GM18498 (cell line): ENCODE data around the gene CUX1.
"Not testable (repeated sequence)": the region's sequence is repeated elsewhere in the genome, so short reads cannot be mapped to it uniquely, and the experiment has no call there.

ENCODE experiments used
- ATAC-seq: cut with Tn5 transposase; IDR thresholded peaks from one replicate; pipeline ENCODE4 v1.9.1; 2021; ENCODE audit warnings: mild to moderate bottlenecking, moderate library complexity; ENCODE audit not compliant: unreplicated experiment

CUX1 gene

DNA sequence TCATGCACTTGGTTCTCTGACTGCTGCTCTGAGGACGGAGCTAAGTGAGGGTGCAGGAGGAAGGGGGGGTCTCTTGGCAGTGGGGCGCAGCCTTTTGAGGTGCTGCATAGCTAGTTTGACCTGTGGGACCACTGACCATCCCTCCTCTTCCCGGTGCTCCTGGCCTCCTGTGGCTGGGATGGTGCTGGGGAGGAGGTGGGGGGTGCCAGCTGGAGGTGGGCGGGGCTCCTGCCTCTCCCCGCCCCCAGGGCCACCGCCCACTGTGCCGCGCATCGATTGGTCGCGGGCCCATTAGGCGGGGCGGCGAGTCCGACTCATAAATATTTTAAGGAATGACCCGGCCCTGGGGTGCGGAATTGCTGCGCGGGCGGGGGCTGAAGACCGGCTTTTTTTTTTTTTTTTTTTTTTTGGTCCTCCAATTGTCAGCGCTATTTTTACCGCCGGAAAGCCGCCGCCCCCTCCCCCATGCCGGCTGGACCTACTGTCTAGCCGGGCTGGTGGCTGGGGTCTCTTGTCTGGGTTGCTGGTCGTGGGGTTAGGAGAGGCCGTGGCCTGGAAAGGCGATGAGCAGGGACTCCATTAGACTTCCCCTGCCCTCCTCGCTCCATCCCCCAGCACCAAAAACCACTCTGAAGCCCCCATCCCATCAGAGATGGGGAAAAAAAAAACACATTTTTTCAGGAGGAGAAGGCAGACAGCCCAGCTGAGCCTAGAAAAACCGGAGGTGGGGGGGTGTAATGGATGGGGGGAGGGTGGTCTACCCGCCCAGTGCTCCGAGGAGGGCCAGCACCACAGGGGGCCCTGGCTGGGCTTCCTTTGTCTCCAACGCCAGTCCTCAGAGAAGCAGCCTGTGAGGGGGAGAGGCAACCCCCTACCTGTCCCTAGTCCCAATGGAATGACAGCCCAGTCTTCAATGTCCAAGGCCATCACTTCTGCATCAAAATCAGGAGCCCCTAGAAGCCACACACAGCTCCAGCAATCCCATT lies 475.7 kb downstream of the CUX1 start:
- no peak for ATAC-seq

DNA sequence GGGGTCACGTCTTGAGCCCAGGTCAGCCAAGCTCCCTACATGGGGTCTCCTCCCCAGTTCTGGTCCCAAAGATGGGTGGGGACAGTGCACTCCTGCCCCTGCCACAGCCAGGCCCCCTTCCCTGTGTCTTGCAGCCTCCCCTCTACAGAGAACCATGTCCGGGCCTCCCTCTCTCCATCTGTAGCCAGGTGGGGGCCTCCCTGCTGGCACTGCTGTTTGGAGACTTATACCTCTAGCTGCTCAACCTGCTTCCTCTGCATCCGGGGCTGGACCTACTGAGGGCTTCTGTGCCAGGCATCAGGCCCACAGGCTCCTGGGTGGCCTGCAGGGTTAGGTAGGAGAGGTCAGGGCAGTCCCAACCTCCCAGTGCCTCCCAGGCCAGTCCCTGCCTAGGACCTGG lies 477.2 kb downstream of the CUX1 start:
- ATAC-seq = no peak

DNA sequence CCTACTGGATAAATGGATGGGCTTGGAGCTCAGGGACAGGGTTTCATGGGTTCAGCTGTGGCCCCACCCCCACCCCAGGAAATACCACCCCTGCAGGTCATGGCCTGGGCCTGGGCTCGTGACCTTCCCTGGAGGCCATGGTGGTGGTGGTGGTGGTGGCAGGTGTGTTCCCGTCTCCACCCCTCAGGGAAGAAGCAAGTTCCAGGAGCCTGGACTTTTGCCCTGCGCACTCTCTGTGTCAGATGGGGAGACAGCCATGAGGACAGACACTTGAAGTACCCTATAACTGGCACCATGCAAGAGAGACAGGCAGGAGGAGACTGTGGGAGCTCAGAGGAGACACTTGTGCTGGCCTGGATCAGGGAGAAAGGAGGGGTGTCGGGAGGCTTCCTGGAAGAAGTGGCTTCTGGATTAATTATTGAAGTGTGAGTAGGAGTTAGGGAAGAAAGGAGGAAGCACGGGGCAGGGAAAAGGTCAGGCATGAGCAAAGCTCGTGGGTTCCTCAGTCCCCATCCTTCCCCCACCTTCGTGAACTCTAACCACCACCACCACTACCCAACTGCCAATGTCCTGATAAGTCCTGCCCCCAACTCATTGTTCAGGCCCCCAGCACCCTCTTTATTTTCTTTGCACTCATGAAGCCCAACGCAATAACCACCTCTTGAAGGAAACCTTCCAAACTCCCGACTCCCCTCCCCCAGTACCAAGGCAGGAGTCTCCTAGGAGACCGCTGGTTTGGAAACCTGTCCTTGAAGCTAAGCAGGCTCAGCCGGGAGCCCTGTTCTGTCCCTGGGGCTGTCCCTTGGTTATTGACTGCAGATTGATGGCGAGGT lies 478.1 kb downstream of the CUX1 start:
- ATAC-seq = no peak

DNA sequence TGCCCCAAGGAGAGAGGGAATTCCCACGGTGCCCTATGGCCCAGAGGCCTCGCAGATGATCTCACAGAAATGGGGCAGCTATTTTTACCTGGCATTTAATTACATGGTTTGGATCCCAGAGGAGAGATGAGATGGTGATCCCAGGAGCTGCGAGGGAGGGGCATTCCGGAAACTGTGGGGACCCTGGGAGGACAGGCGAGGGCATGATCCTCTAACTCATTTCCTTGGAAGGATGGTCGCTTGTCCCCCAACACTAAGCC lies 478.7 kb downstream of the CUX1 start:
- no peak for ATAC-seq

DNA sequence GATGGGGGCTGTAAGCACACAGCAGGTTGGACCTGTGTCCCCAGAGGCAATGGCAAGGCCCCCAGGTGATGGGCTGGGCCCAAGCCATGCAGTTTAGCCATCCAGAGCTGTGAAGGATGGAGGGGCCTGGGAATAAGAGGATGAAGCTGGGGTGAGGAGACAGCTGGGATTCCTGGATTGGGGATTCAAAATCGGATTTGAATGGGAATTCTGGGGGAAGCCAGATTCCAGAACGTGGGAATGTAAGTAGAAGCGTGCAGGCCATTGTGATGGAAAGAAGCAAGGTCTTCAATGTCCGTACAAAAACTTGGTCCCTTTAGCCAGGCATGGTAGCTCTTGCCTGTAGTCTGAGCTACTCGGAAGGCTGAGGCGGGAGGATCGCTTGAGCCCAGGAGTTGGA lies 479.1 kb downstream of the CUX1 start:
- ATAC-seq = no peak

DNA sequence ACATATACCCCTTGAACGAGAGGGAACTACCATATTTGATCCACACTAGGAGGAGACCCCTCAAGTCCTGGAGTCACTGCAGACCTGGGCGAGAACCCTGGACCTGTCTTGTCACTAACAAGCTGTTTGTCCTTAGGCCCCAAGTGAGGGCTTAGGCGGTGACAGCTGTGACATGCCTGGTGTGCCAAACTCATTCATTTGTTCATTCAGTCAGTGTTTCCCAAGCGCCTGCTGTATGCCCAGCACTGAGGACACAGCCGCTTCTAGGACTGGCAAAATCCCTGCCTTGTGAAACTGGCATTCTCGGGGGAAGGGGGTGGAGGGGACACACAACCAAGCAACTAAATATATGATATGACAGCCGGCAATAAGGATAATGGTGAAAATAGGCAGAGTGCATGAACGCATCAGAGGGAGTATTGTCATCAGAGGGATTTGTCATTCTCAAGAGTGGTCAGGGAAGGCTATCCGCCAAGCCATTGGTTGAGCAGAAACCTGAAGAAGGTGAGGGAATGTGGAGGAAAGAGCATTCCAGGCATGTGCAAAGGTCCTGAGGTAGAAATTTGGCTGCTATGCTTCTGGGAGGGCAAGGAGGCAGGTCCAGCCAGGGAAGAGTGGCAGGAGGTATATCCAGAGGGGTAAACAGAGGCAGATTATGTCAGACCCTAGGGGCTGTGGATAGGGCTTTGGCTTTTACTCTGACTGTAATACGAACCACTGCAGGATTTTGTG lies 480.2 kb downstream of the CUX1 start:
- no peak for ATAC-seq

DNA sequence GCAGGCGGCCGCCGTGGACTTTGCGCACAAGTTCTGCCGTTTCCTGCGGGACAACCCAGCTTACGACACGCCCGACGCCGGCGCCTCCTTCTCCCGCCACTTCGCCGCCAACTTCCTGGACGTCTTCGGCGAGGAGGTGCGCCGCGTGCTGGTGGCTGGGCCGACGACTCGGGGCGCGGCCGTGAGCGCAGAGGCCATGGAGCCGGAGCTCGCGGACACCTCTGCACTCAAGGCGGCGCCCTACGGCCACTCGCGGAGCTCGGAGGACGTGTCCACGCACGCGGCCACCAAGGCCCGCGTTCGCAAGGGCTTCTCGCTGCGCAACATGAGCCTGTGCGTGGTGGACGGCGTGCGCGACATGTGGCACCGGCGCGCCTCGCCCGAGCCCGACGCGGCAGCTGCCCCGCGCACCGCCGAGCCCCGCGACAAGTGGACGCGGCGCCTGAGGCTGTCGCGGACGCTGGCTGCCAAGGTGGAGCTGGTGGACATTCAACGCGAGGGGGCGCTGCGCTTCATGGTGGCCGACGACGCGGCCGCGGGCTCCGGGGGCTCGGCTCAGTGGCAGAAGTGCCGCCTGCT lies 483.3 kb downstream of the CUX1 start:
- ATAC-seq = no peak

DNA sequence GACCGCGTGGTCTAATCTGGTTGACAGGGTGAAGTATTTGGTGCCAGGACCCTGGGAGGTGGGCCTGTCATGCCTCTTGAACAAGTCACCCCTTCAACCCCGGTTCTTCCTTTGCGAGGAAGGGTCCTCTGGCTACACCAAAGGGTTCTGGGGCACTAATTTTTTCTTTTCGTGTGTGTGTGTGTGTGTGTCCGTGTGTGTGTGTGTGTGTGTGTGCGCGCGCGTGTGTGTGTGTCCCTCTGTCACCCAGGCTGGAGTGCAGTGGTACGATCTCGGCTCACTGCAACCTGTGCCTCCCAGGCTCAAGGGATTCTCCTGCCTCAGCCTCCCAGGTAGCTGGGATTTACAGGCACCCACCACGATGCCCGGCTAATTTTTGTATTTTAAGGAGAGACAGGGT lies 483.9 kb downstream of the CUX1 start:
- ATAC-seq = not testable (repeated sequence)

DNA sequence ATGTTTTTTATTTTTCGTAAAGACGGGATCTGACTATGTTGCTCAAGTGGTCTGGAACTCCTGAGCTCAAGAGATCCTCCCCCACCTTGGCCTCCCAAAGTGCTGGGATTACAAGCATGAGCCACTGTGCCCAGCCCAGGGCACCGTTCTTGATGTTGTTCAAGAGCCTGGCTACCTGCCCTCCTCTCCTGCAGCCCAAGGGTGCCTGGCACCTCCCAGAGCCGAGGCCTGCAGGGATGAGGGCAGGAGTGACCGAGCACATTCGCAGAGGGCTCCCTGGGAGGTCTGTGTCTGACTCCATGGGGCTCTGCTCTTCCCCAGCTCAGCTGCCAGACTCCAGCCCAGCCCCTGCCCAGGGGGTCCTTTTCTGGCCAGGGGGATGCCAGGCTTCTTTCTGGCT lies 484.6 kb downstream of the CUX1 start:
- no peak for ATAC-seq

DNA sequence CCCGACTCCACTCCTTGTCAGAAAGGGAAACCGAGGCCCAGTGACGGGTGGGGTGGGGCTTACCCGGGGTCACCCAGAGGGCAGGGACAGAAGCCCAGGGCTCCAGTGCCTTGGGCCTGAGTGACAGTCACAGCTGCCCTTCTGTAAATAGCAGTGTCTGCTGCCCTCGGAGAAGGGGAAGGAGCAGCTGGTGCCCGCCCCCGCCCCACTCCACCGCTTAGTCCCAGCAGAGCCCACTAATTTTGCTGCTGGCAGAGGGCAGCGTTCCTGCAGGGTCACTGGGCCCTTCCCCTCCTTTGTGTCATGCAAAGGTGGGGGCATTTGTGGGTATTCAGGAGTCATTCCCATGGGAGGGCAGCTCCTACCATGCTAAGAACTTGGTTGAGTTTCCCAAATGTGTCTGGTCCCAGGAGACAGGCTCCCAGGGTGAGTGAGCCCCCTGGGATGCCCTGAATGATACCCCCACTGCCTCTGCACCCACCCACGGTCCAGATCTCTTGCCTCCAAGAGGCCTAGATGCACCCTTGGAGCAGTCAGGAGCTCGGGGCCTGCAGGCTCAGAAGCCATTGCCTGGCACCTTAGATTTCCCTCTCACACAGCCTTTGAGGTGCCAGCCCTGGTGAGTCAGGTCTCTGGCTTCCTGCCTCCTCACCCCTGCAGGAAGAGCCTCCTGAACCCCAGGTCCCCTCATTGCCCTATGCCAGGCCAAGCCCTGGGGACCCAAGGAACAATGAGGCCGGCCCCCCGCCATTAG lies 486.4 kb downstream of the CUX1 start:
- no peak for ATAC-seq

DNA sequence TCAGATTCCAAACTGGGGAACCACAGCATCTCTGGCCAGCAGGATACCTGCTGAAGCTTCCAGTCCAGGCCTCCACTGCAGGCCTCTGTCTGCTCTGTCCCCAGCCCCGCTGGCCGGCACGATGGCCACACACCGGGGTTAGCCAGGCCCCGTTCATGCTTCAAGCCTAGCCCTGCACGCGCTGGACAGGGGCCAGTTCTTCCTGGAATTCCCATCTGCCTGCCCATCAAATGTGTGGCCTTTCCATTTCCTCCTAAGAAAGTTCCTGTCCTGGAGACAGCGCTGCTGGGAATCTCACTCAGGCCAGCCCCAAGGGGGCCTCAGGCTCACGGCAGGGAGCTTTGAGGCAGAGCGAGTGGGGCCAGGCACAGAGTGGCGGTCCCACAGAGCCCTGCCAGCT lies 487.2 kb downstream of the CUX1 start:
- ATAC-seq = no peak

DNA sequence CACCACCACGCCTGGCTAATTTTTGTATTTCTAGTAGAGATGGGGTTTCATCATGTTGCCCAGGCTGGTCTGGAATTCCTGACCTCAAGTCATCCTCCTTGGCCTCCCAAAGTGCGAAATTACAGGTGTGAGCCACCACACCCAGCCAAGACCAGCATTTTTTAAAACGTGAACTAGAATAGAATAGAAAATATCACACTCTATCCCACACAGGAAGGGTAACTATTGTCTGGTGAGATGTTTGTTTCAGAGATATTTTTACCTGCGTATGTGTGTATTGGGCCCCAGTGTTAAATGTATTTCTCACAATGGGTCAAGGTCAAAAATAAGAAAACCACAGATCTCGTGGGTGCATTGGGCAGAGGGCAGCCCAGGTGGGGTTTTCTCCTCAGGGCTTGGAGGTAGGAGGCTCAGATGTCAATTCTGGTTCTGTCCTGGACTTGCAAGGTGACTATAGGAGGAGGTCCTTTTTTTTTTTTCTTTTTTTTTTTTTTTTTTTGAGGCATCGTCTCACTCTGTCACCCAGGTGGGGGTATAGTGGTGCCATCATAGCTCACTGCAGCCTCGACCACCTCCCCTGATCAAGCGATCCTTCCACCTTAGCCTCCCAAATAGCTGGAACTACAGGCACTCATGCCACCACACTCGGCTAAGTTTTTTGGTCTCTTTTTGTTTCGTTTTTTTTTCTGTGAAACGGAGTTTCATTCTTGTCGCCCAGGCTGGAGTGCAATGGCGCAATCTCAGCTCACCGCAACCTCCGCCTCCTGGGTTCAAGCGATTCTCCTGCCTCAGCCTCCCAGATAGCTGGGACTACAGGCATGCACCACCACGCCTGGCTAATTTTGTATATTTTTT lies 488.2 kb downstream of the CUX1 start:
- ATAC-seq = peak; percentile 61

DNA sequence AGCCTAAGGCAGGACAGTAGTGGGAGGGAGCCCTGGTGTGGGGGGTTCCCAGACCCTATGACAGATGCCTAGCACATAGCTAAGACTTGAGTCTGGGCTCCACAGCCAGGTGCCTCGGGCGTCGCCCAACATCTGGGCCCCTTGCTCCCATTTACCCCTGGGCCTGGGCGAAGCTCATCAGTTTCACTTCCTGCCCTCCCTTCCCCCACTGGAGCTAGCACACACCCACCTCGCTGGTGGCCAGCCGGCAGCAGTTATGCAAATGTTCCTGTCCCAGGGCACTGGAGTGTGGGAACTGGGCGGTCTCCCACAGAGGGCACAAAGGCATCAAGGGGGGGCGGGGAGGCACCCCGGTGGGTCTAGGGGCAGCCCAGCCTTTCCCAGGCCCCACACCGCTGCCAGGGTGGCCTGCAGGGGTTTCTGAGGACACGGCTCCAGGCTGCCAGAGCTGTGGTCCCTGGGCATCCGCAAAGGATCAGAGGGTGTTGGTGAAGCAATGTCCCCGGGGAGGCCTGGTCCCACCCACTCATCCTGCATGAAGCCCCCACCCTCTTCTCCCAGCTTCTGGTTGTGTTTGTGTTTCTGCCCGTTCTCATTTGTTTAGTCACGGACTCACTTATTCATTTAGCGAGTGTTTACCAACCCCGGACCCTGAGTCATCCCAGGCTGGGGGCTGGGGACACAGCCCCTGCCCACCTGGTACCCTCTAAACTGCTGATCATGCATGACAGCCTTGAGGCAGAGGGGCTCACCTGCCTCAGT lies 489.7 kb downstream of the CUX1 start:
- ATAC-seq = peak; percentile 70

DNA sequence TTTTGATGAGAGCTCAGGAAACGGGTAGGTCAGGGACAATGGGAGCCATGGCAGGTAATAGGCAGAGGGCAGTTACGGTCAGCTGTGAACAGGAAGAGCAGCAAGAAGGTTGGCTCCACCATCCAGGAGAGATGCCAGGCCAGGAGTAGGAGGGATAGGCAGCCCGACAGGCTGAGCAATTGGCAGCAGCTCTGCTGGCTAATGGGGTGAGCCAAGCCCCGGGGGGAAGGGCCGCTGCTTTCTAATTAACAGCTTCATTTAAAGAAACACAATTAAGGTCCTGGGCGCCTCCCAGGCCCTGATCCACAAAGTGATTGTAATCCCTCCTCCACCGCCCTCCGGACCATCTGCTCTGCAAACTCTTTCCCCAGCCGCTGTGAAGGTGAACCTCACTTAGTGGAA lies 493.0 kb downstream of the CUX1 start:
- ATAC-seq = no peak

DNA sequence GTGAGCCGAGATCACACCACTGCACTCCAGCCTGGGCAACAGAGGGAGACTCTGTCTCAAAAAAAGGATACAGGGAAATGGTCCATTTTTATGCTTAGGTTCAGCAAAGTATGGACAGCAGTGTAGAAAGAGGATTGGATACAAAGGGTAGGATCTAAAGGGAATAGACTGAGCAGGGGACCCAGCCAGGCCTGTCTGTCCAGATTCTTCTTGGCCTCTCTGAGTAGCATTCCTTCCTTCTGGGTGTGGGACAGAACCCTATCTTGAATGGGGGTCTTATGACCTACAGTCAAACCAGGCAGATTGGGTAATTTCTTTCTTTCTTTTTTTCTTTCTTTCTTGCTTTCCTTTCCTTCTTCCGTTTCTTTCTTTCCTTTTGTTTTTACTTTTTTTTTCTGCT lies 494.9 kb downstream of the CUX1 start:
- ATAC-seq = no peak

DNA sequence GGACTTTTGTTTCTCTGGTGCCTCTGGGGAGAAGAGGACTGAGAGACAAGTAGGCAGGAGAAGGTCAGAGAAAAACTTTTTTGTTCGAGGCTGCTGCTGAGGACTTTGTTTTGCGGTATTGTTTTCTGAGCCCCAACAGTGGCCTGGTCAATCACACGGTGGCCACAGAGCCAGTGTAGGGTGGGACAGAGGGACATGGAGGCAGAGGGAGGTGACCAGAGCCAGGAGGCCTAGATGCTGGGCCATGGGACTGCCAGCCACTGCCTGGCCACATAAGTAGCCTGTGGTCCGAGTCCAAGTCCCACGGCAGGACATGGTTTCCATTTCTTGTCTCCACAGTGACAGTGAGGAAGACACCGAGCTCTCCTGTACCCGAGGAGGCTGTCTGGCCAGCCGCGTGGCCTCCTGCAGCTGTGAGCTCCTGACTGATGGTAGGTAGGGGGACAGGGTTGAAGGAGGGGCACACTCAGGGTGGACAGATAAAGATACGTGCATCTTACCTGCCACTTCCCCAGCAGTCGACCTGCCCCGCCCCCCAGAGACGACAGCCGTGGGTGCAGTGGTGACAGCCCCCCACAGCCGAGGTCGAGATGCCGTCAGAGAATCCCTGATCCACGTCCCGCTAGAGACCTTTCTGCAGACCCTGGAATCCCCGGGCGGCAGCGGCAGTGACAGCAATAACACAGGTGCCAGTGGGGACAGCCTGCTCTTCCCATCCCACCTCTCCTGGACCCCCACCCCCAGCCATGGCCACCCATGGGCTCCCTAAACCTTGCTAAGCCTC lies 496.8 kb downstream of the CUX1 start:
- ATAC-seq = no peak

DNA sequence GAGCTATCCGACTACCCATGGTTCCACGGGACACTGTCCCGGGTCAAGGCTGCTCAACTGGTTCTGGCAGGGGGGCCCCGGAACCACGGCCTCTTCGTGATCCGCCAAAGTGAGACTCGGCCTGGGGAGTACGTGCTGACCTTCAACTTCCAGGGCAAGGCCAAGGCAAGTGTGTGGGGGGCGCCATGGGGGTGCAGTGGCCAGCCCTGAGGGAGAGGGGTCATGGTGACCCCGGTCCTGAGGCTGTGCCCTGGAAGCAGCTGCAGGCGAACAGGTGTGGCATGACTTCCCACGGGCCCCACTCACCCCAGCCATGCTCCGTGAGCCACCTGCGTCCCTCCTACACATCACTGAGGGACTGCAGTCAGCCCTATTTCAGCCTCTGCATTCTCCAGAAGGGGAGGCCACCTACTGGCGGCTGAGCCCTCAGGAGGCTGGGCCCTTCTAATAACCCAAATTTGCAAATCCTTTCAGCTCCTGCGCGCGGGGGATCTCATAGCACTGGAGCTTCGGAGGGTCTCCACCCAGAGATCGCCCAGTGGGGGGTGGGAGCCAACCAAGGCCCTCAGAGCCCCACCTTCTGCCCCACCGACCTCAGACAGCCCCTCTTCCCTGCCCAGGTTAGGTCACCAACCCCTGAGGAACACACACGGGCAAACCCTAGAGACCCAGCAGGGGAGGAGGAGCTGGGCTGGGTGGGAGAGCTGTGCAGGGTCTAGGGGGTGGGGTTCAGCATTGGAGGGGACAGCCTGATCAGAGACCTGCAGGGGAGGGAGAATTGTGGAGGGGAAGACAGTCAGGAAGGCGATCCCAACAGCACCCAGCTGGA lies 500.0 kb downstream of the CUX1 start:
- no peak for ATAC-seq
